ENCODE measurements around the gene FTO. TPM values are rescaled to one million over a fixed set of nuclear protein-coding genes. Genes with fewer than 3 reads are reported as not detected.

FTO gene
- total RNA-seq, 1 donor from 2014 or later: 110 TPM

DNA sequence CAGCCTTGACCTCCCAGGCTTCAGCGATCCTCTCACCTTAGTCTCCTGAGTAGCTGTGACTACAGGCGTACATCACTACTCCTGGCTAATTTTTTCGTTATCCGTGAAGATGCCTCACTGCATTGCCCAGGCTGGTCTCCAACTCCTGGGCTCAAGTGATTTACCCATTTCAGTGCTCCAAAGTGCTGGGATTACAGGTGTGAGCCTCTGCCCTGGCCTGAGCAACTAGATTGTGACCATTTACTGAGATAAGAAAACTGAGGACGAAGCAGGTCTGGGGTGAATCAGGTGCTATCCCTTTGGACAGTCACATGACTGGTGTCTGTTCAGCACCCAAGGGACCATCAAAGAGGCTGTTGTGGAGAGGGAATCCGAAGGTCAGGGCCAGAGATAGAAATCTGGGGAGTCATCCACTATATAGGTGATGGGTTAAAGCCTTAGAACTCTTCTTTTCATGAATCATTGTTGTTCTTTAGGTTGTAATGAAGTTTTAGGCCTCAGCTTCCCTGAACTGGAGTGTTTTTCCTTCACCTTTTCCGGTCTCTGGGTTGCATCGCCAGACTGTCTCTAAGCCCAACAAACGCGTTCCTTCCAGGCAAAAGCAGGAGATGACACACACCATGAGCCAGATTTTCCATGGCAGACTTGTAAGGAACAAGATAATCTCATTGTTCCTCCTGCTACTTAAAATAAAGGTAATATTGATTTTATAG is 62.5 kb downstream of the FTO start:
- Mint-ChIP-seq H3K27ac (no peak overlapping the region), H3K4me3 (no peak overlapping the region), H3K9me3 (no peaks in the 10 kb centered on the region), H3K36me3 (no peaks in the 10 kb centered on the region), H3K4me1 (peaks cover 38% of the 10 kb centered on the region), H3K27me3 (ENCODE audit: insufficient read depth, low read depth) (peaks cover 2% of the 10 kb centered on the region)
- Histone ChIP-seq H3K4me2 (no peak overlapping the region), H2AFZ (replicated peaks) (no peak overlapping the region), H3K27ac (no peak overlapping the region), H3K9me3 (ENCODE audit: low read depth) (no peaks in the 10 kb centered on the region), H3K36me3 (no peaks in the 10 kb centered on the region), H3K27me3 (no peaks in the 10 kb centered on the region), H3K4me1 (peaks cover 34% of the 10 kb centered on the region), H3K9ac (no peak overlapping the region), H3F3A (ENCODE audit: low read depth) (no peaks in the 10 kb centered on the region), H4K20me1 (ENCODE audit: low read depth) (no peaks in the 10 kb centered on the region), H3K79me2 (ENCODE audit: low read depth) (peaks cover 60% of the 10 kb centered on the region), H3K4me3 (no peak overlapping the region)
- TF ChIP-seq CTCF (IDR thresholded peaks at IDR 0.05): no peak
- no peak for TF ChIP-seq EZH2 (IDR thresholded peaks at IDR 0.05)
- TF ChIP-seq EZH2phosphoT487 (IDR thresholded peaks at IDR 0.05): no peak
- no peak for DNase-seq (ENCODE audit: low spot score)

DNA sequence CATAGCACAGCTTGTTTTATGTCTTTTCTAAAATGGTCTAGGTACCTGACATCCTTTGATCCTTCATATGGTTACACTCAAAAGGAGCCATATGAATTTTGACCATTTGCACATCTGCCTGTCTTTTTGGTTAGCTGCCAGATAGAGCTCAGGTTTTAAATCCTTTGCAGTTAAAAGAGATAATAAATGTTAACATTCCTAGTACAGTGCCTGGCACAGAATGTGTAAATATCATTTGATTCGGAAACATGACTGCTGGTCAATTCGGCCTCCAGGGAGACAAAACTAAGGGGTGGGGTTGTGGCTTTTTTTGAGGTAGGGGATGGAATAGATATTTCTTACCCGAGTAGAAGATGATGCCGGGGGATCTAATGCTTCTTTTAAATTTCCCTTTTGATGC is 64.2 kb downstream of the FTO start:
- H3K27ac ChIP-seq: no peak overlapping the region
- DNase-seq (ENCODE audit: low spot score): no peak
- H3K9ac ChIP-seq: no peak overlapping the region
- no peaks in the 10 kb centered on the region for H3K27me3 ChIP-seq
- no peaks in the 10 kb centered on the region for H3K36me3 Mint-ChIP-seq
- no peaks in the 10 kb centered on the region for H3K36me3 ChIP-seq
- no peak overlapping the region for H3K4me3 Mint-ChIP-seq
- H3K4me3 ChIP-seq: no peak overlapping the region
- H4K20me1 ChIP-seq (ENCODE audit: low read depth): no peaks in the 10 kb centered on the region
- H3K4me1 ChIP-seq: peaks cover 44% of the 10 kb centered on the region
- H2AFZ ChIP-seq (replicated peaks): no peak overlapping the region
- TF ChIP-seq CTCF (IDR thresholded peaks at IDR 0.05) (no peak), EZH2phosphoT487 (IDR thresholded peaks at IDR 0.05) (no peak), EZH2 (IDR thresholded peaks at IDR 0.05) (no peak)
- peaks cover 25% of the 10 kb centered on the region for H3K4me1 Mint-ChIP-seq
- no peaks in the 10 kb centered on the region for H3K9me3 ChIP-seq (ENCODE audit: low read depth)
- H3F3A ChIP-seq (ENCODE audit: low read depth): peaks cover 11% of the 10 kb centered on the region
- peaks cover 2% of the 10 kb centered on the region for H3K27me3 Mint-ChIP-seq (ENCODE audit: insufficient read depth, low read depth)
- H3K27ac Mint-ChIP-seq: peak overlapping the region; percentile 35
- peaks cover 56% of the 10 kb centered on the region for H3K79me2 ChIP-seq (ENCODE audit: low read depth)
- no peaks in the 10 kb centered on the region for H3K9me3 Mint-ChIP-seq
- no peak overlapping the region for H3K4me2 ChIP-seq

DNA sequence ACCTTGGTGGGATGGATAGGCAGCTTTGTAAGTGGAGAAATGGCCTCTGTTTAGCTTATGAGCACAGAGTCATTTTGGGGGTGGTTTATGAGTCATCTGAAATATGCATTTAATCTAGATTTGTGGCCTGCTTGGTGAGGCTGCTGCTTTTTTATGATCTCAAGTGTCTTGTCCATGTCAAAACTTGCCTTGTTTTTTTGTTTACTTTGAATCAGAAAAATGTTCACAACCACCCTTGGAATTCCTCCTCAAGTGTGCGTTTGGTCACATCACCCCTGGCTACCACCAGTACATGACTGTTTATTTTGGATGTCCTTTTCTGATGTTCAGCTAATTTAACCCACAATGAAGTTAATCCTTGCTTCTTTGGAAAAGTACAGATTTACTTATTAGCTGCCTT is 64.6 kb downstream of the FTO start:
- TF ChIP-seq EZH2phosphoT487 (IDR thresholded peaks at IDR 0.05): no peak
- TF ChIP-seq CTCF (IDR thresholded peaks at IDR 0.05): no peak
- TF ChIP-seq EZH2 (IDR thresholded peaks at IDR 0.05): no peak
- Mint-ChIP-seq H3K36me3 (no peaks in the 10 kb centered on the region), H3K4me1 (peaks cover 21% of the 10 kb centered on the region), H3K27me3 (ENCODE audit: insufficient read depth, low read depth) (peaks cover 2% of the 10 kb centered on the region), H3K27ac (peak overlapping the region; percentile 35), H3K9me3 (no peaks in the 10 kb centered on the region), H3K4me3 (no peak overlapping the region)
- H3K79me2 ChIP-seq (ENCODE audit: low read depth): peaks cover 56% of the 10 kb centered on the region
- H3F3A ChIP-seq (ENCODE audit: low read depth): peaks cover 11% of the 10 kb centered on the region
- H3K9me3 ChIP-seq (ENCODE audit: low read depth): no peaks in the 10 kb centered on the region
- H3K36me3 ChIP-seq: no peaks in the 10 kb centered on the region
- H3K4me2 ChIP-seq: no peak overlapping the region
- H3K27me3 ChIP-seq: no peaks in the 10 kb centered on the region
- DNase-seq (ENCODE audit: low spot score): no peak
- no peak overlapping the region for H2AFZ ChIP-seq (replicated peaks)
- no peak overlapping the region for H3K9ac ChIP-seq
- no peaks in the 10 kb centered on the region for H4K20me1 ChIP-seq (ENCODE audit: low read depth)
- no peak overlapping the region for H3K27ac ChIP-seq
- peaks cover 43% of the 10 kb centered on the region for H3K4me1 ChIP-seq
- H3K4me3 ChIP-seq: no peak overlapping the region
